ENCODE results near the gene URI1.
A peak's percentile ranks its signal among the peaks of the same experiment; 100 is the strongest.

The URI1 gene, protein sequence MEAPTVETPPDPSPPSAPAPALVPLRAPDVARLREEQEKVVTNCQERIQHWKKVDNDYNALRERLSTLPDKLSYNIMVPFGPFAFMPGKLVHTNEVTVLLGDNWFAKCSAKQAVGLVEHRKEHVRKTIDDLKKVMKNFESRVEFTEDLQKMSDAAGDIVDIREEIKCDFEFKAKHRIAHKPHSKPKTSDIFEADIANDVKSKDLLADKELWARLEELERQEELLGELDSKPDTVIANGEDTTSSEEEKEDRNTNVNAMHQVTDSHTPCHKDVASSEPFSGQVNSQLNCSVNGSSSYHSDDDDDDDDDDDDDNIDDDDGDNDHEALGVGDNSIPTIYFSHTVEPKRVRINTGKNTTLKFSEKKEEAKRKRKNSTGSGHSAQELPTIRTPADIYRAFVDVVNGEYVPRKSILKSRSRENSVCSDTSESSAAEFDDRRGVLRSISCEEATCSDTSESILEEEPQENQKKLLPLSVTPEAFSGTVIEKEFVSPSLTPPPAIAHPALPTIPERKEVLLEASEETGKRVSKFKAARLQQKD

DNA sequence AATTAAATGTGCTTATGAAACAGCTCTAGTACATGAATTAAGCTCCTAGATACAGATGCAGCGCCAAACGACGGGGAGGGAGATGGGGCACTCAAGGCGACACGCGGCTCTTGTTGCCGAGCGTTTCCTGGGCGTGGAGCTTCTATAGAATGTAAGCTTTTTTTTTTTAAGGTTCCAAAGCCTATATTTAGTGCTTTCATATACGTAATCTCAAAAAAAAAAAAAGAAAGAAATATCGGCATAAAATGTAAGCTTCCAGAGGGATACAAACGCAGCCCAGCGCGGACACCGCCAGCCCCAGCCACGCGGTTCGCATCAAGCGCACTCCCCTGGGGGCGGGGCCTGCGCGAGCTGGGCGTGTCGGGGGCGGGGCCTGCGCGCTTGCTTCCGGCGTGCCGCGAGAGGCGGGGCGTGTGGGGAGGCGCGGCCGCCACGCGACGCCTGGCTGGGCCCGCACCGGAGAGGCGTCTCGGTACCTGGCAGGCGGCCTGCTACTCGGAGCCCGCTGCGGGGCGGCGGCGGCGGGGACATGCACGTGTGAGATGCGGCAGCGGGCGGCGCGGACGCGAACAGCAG, at the start of gene URI1:
URI1 (plus strand) TSS at position 412 of the 576 bp plus-strand sequence. CDS start 309 bp downstream, outside the sequence.
- DNase-seq (ENCODE audit: low read depth), result peak; percentile 21
- TF ChIP-seq CTCF (conservative IDR thresholded peaks at IDR 0.05; ENCODE audit: low read depth, low read length), result no peak
- H3K4me3 ChIP-seq (ENCODE audit: low read length), result peak within 1 kb of the TSS; percentile 87

GRCh38 chr19:29893606-29894284, 48.3 kb upstream of the URI1 start:
- TF ChIP-seq CTCF (conservative IDR thresholded peaks at IDR 0.05; ENCODE audit: low read depth, low read length), result no peak
- no peak for DNase-seq (ENCODE audit: low read depth)
- no peak overlapping the region for H3K4me3 ChIP-seq (ENCODE audit: low read length)

- DNase-seq (ENCODE audit: low read depth), result no peak
- no peak for TF ChIP-seq CTCF (conservative IDR thresholded peaks at IDR 0.05; ENCODE audit: low read depth, low read length)
- H3K4me3 ChIP-seq (ENCODE audit: low read length), result no peak overlapping the region
Observed at GRCh38 chr19:29896802-29897201, 45.2 kb upstream of the URI1 start.

DNA sequence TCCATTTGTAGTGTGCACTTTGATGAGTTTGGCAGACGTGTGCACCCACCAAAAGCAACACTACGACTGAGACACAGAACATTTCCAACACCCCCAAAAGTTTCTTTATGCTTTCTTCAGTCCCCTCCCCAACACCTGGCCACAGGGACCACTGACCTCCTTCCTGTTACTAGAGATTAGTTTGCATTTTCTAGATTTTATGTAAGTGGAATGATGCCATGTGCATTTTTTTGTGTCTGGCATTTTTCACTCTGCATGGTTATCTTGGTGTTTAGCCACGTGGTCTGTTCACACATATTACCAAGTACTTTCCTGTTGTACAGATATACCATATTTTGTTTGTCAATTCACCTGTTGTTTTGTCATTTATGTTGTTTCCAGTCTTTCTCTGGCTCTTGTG, 44.6 kb upstream of the URI1 start:
- no peak for DNase-seq (ENCODE audit: low read depth)
- no peak overlapping the region for H3K4me3 ChIP-seq (ENCODE audit: low read length)
- no peak for TF ChIP-seq CTCF (conservative IDR thresholded peaks at IDR 0.05; ENCODE audit: low read depth, low read length)

- DNase-seq (ENCODE audit: low read depth), result no peak
- no peak overlapping the region for H3K4me3 ChIP-seq (ENCODE audit: low read length)
- TF ChIP-seq CTCF (conservative IDR thresholded peaks at IDR 0.05; ENCODE audit: low read depth, low read length), result no peak
Observed at GRCh38 chr19:29904017-29904416, 38.0 kb upstream of the URI1 start.

- no peak for DNase-seq (ENCODE audit: low read depth)
- no peak for TF ChIP-seq CTCF (conservative IDR thresholded peaks at IDR 0.05; ENCODE audit: low read depth, low read length)
- H3K4me3 ChIP-seq (ENCODE audit: low read length), result no peak overlapping the region
Observed at GRCh38 chr19:29908963-29909944, 32.8 kb upstream of the URI1 start.

Data from retinal pigment epithelial cell (primary cell).